Ovary (tissue), 3 donors: ENCODE measurements around the gene TRAPPC3.

ENCODE experiments used
- POLR2A ChIP-seq: fragments of 450-650 bp; IDR thresholded peaks from one replicate; pipeline ENCODE4 v1.6.1; 2017; ENCODE audit warnings: antibody characterized with exemption, mild to moderate bottlenecking, moderate library complexity
- TF ChIP-seq, protein P1 (sequence below), 3 donors: fragments of 450-650 bp in 2 of 3; fragments of 200-600 bp in 1 of 3; IDR thresholded peaks; one replicate each; pipeline versions ENCODE4 v1.5.1 to v1.8.0; 2016 to 2022; ENCODE audit warnings: antibody characterized with exemption in 3 of 3, mild to moderate bottlenecking in 1 of 3
- donor health status: DM: no; HTN: no; CAD: no.

DNA sequence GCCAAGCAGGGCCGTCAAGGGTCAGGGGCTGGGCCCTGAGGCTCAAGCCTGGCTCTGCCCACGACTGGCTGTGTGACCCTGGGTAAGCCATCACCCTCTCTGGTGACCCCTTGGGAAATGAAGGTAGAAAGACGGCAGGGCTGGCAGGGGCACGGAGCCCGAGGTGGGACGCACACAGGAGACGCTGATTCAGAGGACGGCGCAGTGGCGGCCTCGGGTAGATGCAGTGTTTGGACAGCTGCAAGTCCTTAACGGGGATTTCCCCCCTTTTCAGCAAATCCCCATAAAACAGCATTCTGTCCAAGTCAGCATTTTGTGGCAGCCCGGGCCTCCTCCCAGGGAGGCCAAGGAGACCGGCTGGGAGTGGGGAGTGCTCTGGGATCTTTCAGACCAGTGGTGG is 41.0 kb downstream of the TRAPPC3 start:
- TF ChIP-seq, protein P1, sequence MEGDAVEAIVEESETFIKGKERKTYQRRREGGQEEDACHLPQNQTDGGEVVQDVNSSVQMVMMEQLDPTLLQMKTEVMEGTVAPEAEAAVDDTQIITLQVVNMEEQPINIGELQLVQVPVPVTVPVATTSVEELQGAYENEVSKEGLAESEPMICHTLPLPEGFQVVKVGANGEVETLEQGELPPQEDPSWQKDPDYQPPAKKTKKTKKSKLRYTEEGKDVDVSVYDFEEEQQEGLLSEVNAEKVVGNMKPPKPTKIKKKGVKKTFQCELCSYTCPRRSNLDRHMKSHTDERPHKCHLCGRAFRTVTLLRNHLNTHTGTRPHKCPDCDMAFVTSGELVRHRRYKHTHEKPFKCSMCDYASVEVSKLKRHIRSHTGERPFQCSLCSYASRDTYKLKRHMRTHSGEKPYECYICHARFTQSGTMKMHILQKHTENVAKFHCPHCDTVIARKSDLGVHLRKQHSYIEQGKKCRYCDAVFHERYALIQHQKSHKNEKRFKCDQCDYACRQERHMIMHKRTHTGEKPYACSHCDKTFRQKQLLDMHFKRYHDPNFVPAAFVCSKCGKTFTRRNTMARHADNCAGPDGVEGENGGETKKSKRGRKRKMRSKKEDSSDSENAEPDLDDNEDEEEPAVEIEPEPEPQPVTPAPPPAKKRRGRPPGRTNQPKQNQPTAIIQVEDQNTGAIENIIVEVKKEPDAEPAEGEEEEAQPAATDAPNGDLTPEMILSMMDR (IDR thresholded peaks at IDR 0.05), result no peak
- TF ChIP-seq POLR2A, result no peak
